Transverse colon (tissue), 4 donors: ENCODE measurements around the gene AXIN1. TPM values are rescaled to one million over a fixed set of nuclear protein-coding genes. Genes with fewer than 3 reads are reported as not detected.

ENCODE experiments used
- DNase-seq: peaks from one replicate; pipeline ENCODE4 v3.0.0-alpha.2; 2019
- H3K27ac ChIP-seq, 4 donors: fragments of 200-600 bp; sonication (generic); 2 replicates each; pipeline ENCODE4 v1.5.1; 2016 to 2018; ENCODE audit warnings: inconsistent platforms in 4 of 4
- H3K27me3 ChIP-seq: fragments of 200-600 bp; sonication (generic); 2 replicates; pipeline ENCODE4 v1.5.1; 2017; ENCODE audit warnings: inconsistent platforms
- H3K36me3 ChIP-seq, 4 donors: fragments of 200-600 bp; sonication (generic); 2 replicates each; pipeline ENCODE4 v1.5.1; 2017 to 2019; ENCODE audit warnings: inconsistent platforms in 4 of 4
- H3K4me1 ChIP-seq, 4 donors: fragments of 200-600 bp; sonication (generic); 2 replicates each; pipeline ENCODE4 v1.5.1; 2017 to 2020; ENCODE audit warnings: inconsistent platforms in 4 of 4
- H3K4me3 ChIP-seq, 4 donors: fragments of 200-600 bp; sonication (generic); 1 replicate in 1 of 4; 2 replicates in 3 of 4; pipeline versions ENCODE4 v1.5.1 to v1.6.1; 2017 to 2019; ENCODE audit warnings: inconsistent platforms in 4 of 4
- H3K9me3 ChIP-seq, 2 donors: fragments of 200-600 bp; sonication (generic); 2 replicates each; pipeline ENCODE4 v1.5.1; 2017 to 2019; ENCODE audit warnings: inconsistent platforms in 2 of 2
- CTCF ChIP-seq, 5 experiments: fragments of 200-600 bp in 3 of 5; fragments of 450-650 bp in 2 of 5; sonication (generic) in 3 of 5; IDR thresholded peaks; 1 replicate in 2 of 5; 2 replicates in 3 of 5; pipeline ENCODE4 v1.5.1; 2016 to 2017; ENCODE audit warnings: antibody characterized with exemption in 5 of 5, inconsistent platforms in 3 of 5, mild to moderate bottlenecking in 2 of 5, moderate library complexity in 1 of 5
- EP300 ChIP-seq: sonication (generic); formaldehyde crosslinking; IDR thresholded peaks from one replicate; pipeline ENCODE4 v1.6.1; 2017; ENCODE audit warnings: antibody characterized with exemption, low read depth
- POLR2A ChIP-seq: fragments of 450-650 bp; IDR thresholded peaks from one replicate; pipeline ENCODE4 v1.6.1; 2016; ENCODE audit warnings: antibody characterized with exemption, mild to moderate bottlenecking, moderate library complexity
- POLR2AphosphoS5 ChIP-seq, 3 donors: sonication (generic); formaldehyde crosslinking; IDR thresholded peaks; one replicate each; pipeline ENCODE4 v1.6.1; 2016; ENCODE audit warnings: antibody characterized with exemption in 3 of 3
- WGBS, 2 donors: methylation state at CpG; one replicate each; pipeline ENCODE4 v1.1.5; 2018; ENCODE audit warnings: low coverage in 1 of 2; 5-methylcytosine and 5-hydroxymethylcytosine counted together
- in situ Hi-C, 4 donors: fragments of 200-750 bp; cut with MboI; loops; one replicate each; pipeline versions ENCODE4 v1.15.0 to v1.15.1; 2017; ENCODE audit warnings: low sequenced_read_pairs in 3 of 4, low pct_ligation_motif_present in 1 of 4, low pct_unique_long_range_greater_than_20kb in 1 of 4
- intact Hi-C: fragments of 100-400 bp; cut with DNase I; formaldehyde crosslinking; loops from one replicate; pipeline ENCODE4 v1.15.1; 2023; ENCODE audit warnings: low total_unique reads
- total RNA-seq, 4 donors: library from RNA; depleted of rRNA; stranded (reverse); fragments of >200 nt; gene quantifications; one replicate each; pipeline ENCODE4 v1.1.0, GENCODE V29; 2016

The AXIN1 gene
- total RNA-seq, 4 donors from 2014 or later: 41.4 to 73.7 (median 58.7) TPM

GRCh38 chr16:320206-320605 lies 32.3 kb downstream of the AXIN1 start:
- WGBS, 2 donors: 92 to 94% methylated on average over 3 to 5 of the region's 5 CpGs
- H3K9me3 ChIP-seq: no peaks in the 10 kb centered on the region
- no peak overlapping the region for H3K27ac ChIP-seq
- H3K36me3 ChIP-seq: no peaks in the 10 kb centered on the region
- DNase-seq: no peak
- no peaks in the 10 kb centered on the region for H3K27me3 ChIP-seq
- no peak for TF ChIP-seq EP300
- TF ChIP-seq POLR2A: no peak
- no peak for TF ChIP-seq CTCF (IDR thresholded peaks at IDR 0.05)
- no peak for TF ChIP-seq POLR2AphosphoS5 (IDR thresholded peaks at IDR 0.05)
- H3K4me3 ChIP-seq: no peak overlapping the region
- intact Hi-C loops (no loop called here), in situ Hi-C loops (no loop called here)
- H3K4me1 ChIP-seq: peaks cover 2 to 8% (median 5%) of the 10 kb centered on the region in 4 donors

GRCh38 chr16:318628-319027 lies 33.9 kb downstream of the AXIN1 start:
- Histone ChIP-seq H3K27ac (no peak overlapping the region), H3K9me3 (no peaks in the 10 kb centered on the region), H3K36me3 (peaks cover 0 to 7% (median 0%) of the 10 kb centered on the region in 4 donors), H3K4me3 (no peak overlapping the region), H3K27me3 (no peaks in the 10 kb centered on the region), H3K4me1 (no peaks in the 10 kb centered on the region)
- intact Hi-C loops: no loop called here
- in situ Hi-C loops: no loop called here
- DNase-seq: no peak
- TF ChIP-seq POLR2A (no peak), CTCF (IDR thresholded peaks at IDR 0.05) (no peak), POLR2AphosphoS5 (IDR thresholded peaks at IDR 0.05) (no peak), EP300 (no peak)
- 85% methylated on average over 22 of the region's 22 CpGs; no CpG with 5 or more reads in 1 of the 2 donors for WGBS, 2 donors

- no peak overlapping the region for H3K27ac ChIP-seq
- in situ Hi-C loops (no loop called here), intact Hi-C loops (no loop called here)
- DNase-seq: no peak
- no peaks in the 10 kb centered on the region for H3K9me3 ChIP-seq
- WGBS, 2 donors: 94% methylated on average over 5 of the region's 5 CpGs; no CpG with 5 or more reads in 1 of the 2 donors
- no peak overlapping the region for H3K4me3 ChIP-seq
- TF ChIP-seq EP300: no peak
- no peak for TF ChIP-seq POLR2AphosphoS5 (IDR thresholded peaks at IDR 0.05)
- TF ChIP-seq POLR2A: no peak
- TF ChIP-seq CTCF (IDR thresholded peaks at IDR 0.05): no peak
- no peaks in the 10 kb centered on the region for H3K4me1 ChIP-seq
- no peaks in the 10 kb centered on the region for H3K27me3 ChIP-seq
- peaks cover 0 to 15% (median 0%) of the 10 kb centered on the region in 4 donors for H3K36me3 ChIP-seq
These were observed 34.9 kb downstream of the AXIN1 start for GRCh38 chr16:317583-317982.

- H3K9me3 ChIP-seq: no peaks in the 10 kb centered on the region
- DNase-seq: no peak
- intact Hi-C loops (no loop called here), in situ Hi-C loops (no loop called here)
- peaks cover 0 to 15% (median 0%) of the 10 kb centered on the region in 4 donors for H3K36me3 ChIP-seq
- H3K27ac ChIP-seq: no peak overlapping the region
- WGBS, 2 donors: 89% methylated on average over 16 of the region's 19 CpGs; no CpG with 5 or more reads in 1 of the 2 donors
- TF ChIP-seq EP300 (no peak), POLR2A (no peak), POLR2AphosphoS5 (IDR thresholded peaks at IDR 0.05) (no peak), CTCF (IDR thresholded peaks at IDR 0.05) (no peak)
- no peaks in the 10 kb centered on the region for H3K27me3 ChIP-seq
- H3K4me3 ChIP-seq: no peak overlapping the region
- H3K4me1 ChIP-seq: no peaks in the 10 kb centered on the region
These were observed 35.6 kb downstream of the AXIN1 start for GRCh38 chr16:316741-317464.
